Activated CD8-positive, alpha-beta memory T cell treated with anti-CD3 and anti-CD28 coated beads for 36 hours (primary cell): ENCODE measurements around the gene IRGQ. TPM values are rescaled to one million over a fixed set of nuclear protein-coding genes. Genes with fewer than 3 reads are reported as not detected.

Source experiments
- CTCF ChIA-PET: fragments of 350-600 bp; sonication (Branson Sonifier 250); formaldehyde crosslinking; loops from one replicate; lab custom pipeline; 2021; ENCODE audit warnings: antibody characterized with exemption; lab: Charles Lee
- POLR2A ChIA-PET: fragments of 350-600 bp; sonication (Branson Sonifier 250); formaldehyde crosslinking; loops from one replicate; lab custom pipeline; 2021; ENCODE audit warnings: antibody characterized with exemption; lab: Charles Lee
- total RNA-seq, 2 experiments: library from RNA; stranded (reverse); gene quantifications; one replicate each; pipeline ENCODE4 v1.2.3, GENCODE V29; 2021

The IRGQ gene
- total RNA-seq, 2 experiments from 2014 or later = 27.7 to 28.1 TPM

DNA sequence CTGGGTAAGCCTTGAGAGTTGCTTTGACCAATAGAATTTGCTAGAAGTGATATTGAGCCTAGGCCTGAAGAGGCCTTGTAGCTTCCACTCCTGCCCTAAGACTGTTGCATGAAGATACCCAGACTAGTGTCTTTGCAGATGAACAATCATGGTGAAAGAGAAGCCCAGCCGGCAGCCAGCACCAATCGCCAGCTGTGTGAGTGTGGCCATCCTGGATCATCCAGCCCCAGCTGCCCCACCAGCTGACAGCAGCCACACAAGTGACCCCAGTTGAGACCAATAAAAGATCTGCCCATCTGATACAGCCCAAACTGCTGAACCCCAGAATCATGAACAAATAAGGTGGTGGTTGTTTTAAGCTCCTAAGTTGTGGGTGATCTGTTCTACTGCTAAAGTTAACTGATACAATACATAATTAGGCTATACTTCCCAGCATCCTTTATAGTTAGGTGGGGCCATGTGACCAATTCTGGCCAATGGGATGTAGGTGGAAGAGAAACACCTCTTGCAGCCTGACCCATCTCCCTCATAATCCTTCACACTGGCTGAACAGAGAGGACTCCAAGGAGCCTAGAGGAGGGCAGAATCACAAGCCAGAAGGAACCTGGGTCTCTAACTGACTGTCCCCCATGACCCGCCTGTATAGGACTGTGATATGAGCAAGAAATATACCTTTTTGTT is 32.9 kb upstream of the IRGQ start:
- ChIA-PET POLR2A (no interaction called here), CTCF (interaction anchor here (1.3 kb wide), 1 partner anchor 9 kb away, joined by 3 read pairs; no protein-coding TSS in a partner anchor)

DNA sequence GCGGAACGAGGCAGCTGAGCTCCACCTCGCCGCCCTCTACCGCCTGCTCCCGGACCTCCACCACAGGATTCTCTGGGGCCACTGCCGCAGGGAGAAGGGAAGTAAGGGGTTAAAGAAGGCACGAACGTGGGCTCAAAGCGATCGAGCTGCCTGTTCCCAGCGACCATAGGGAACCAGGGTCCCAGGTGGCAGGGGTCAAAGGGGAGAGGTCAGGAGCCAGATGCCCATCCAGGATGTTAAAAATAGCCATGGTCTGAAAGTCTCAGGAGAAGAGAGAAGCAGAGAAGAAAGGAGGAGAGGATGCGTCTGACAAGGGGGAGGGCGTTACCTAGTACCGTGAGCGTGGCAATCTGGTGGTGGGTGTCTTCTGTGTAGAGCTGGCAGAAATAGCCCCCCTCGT is 30.9 kb upstream of the IRGQ start:
- ChIA-PET CTCF (no interaction called here), POLR2A (no interaction called here)

GRCh38 chr19:43625918-43626579 is 30.1 kb upstream of the IRGQ start:
- CTCF ChIA-PET = no interaction called here

GRCh38 chr19:43624933-43625332 is 29.0 kb upstream of the IRGQ start:
- CTCF ChIA-PET = no interaction called here
- POLR2A ChIA-PET = no interaction called here

More at GRCh38 chr19:43625918-43626579, 30.1 kb upstream of the IRGQ start:
- POLR2A ChIA-PET = no interaction called here

- CTCF ChIA-PET = no interaction called here
- POLR2A ChIA-PET = no interaction called here
Observed at GRCh38 chr19:43623889-43624670, 28.1 kb upstream of the IRGQ start.

DNA sequence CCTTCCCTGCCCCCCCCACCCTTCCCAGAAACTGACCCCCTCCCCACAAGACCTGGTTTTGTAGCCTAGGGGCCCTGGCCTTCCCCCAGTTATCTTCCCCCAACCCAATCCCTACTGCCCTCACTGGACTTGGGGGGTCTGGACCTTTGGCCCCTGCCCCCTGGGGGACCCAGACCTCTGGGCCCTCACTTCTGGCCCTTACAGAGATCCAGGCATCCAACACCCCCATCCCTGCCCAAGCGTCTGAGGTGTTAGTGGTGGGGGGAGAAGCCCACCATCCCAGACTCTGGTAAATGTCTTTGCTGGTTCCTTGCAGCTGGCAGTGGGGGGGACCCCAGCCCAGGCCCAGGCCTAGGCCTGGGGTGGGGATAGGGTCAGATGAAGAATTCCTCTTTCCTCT is 27.0 kb upstream of the IRGQ start:
- ChIA-PET CTCF (no interaction called here), POLR2A (no interaction called here)

GRCh38 chr19:43622070-43622469 is 26.1 kb upstream of the IRGQ start:
- ChIA-PET CTCF (interaction anchor here (1.0 kb wide), 1 partner anchor 27 kb away, joined by 3 read pairs; no protein-coding TSS in a partner anchor), POLR2A (no interaction called here)

DNA sequence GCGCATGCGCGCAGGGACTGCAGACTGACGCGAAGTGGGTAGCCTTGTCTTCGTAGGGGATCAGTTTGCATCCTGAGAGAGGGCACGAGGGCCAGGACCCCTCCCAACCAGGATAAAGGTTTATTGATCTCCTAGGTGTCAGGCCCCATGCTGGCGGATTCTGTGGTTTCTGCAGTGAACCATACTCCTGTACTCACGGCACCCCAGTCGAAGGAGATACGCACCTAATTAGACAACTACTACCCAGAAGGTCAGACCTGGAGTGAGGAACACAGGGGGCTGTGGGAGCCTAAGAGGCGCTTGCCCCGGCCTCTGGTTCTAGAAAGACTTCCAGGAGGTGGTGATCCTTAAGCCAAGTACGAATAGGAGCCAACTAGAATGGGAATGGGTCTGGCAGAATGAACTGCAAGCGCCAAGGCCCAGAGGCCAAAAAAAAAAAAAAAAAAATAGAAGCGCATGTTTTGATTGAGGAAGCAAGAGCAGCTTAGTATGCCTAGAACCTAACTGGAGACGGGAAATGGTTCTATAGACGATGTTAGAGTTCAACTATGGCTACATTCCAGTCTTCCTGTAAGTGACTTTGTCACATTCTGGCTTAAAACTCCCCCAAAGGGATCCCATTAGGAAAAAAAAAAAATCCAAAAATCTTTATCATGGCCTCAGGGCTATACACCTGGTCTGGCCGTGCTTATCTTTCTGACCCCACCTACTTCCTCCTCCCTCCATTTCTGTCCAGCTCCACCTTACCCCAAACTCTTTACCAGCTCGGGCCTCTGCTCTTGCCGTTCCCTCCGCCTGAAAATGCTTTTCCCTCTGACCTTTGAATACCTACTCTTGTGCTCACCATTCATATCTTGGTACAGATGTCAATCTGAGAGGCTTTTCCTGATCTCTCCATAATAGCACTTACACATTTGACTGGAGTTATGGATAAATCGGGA is 24.4 kb upstream of the IRGQ start:
- CTCF ChIA-PET = no interaction called here
- POLR2A ChIA-PET = interaction anchor here (0.6 to 1.4 kb wide), 2 partner anchors 24 to 117 kb away, joined by 3 to 6 read pairs; partner anchors contain the start of genes IRGQ and ZNF576

- ChIA-PET CTCF (no interaction called here), POLR2A (interaction anchor here (1.4 kb wide), 1 partner anchor 23 kb away, joined by 6 read pairs; the partner anchor contains the start of genes IRGQ and ZNF576)
Observed at GRCh38 chr19:43619262-43620060, 23.5 kb upstream of the IRGQ start, which contains the start of gene ZNF428. Gene ZNF428, minus strand, starts transcription at chr19:43619629. Its CDS starts 5,325 bp downstream, at chr19:43614304.

DNA sequence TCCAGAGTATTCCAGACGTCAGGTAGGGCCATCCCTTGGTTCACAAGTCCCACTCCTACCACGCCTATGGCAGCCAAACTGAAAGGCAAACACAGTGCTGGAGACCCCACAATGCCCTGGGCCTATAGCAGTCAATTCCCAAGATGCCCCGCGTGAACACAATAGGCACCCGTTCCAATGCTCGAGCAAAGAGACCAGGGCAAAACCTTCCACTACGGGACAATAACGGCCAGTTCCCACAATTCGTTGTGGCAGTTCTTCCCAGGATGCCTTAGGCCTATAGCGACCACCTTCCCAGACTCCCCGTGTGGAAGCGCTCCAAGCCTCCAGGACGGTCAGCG is 23.0 kb upstream of the IRGQ start:
- POLR2A ChIA-PET = no interaction called here

GRCh38 chr19:43616954-43617353 is 21.0 kb upstream of the IRGQ start:
- ChIA-PET CTCF (interaction anchor here (0.8 kb wide), 1 partner anchor 23 kb away, joined by 4 read pairs; no protein-coding TSS in a partner anchor), POLR2A (no interaction called here)

More for the DNA sequence above, 23.0 kb upstream of the IRGQ start:
- CTCF ChIA-PET = interaction anchor here (0.7 kb wide), 1 partner anchor 148 kb away, joined by 3 read pairs; no protein-coding TSS in a partner anchor

GRCh38 chr19:43616306-43616705 is 20.4 kb upstream of the IRGQ start:
- ChIA-PET POLR2A (interaction anchor here (0.5 kb wide), 1 partner anchor 168 kb away, joined by 3 read pairs; no protein-coding TSS in a partner anchor), CTCF (no interaction called here)

- CTCF ChIA-PET = no interaction called here
- POLR2A ChIA-PET = no interaction called here
Observed at GRCh38 chr19:43612374-43612773, 16.4 kb upstream of the IRGQ start.

GRCh38 chr19:43611788-43612187 is 15.9 kb upstream of the IRGQ start, which contains the start of gene SRRM5:
Gene SRRM5, plus strand, starts transcription at chr19:43612088. Its CDS starts 34 bp downstream, at chr19:43612122.
- CTCF ChIA-PET = no interaction called here
- POLR2A ChIA-PET = no interaction called here

DNA sequence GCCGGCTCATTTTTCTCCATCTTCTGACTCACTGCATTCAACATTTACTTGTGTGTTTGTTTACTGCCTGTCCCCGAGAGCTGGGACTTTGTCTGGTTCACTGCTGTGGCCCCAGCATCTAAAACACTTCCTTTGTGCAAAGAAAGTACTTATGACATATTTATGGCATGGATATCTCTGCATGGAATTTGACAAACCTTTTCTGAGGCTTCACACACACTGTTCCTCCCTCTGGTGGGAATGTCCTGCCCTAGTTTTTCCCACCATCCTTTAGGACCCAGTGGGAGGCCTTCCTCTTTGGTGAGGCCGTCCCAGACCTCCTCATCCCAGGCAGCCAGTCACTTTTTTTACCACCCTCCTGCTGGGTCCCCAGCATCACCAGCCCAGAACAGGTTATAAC is 14.6 kb upstream of the IRGQ start:
- ChIA-PET CTCF (no interaction called here), POLR2A (no interaction called here)

DNA sequence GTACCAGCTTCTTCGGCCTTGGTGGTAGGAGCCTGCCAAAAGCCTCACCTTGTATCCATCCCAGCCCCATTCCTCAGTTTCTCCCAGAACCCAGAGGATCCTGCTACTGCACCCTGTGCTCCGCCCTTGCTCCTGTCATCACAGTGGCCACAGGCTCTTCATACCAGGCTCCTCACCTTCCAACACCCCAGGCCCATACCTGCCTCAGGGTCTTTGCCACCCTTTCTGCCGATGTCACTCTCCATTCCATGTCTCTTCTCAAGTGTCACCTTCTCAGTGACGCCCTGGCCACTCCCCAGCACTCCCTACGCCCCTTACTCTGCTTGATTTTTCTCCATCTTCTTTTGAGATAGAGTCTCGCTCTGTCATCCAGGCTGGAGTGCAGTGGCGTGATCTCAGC is 13.9 kb upstream of the IRGQ start:
- CTCF ChIA-PET = interaction anchor here (1.2 kb wide), 2 partner anchors 14 to 142 kb away, joined by 3 read pairs; partner anchors contain the start of gene IRGQ
- POLR2A ChIA-PET = no interaction called here
